Stimulated activated CD4-positive, alpha-beta T cell treated with anti-CD3 and anti-CD28 coated beads, TNF-alpha, amount 100 ng/mL, for 24 hours (primary cell): Measurements from ENCODE around the gene SCGB1D4.
"Not testable (repeated sequence)": the region's sequence is repeated elsewhere in the genome, so short reads cannot be mapped to it uniquely, and the experiment has no call there.

Experiments used
- DNase-seq, 3 experiments: peaks; one replicate each; pipeline ENCODE4 v3.0.0-alpha.2; 2020; ENCODE audit warnings: low read depth in 3 of 3

SCGB1D4 gene

GRCh38 chr11:62298975-62299374 is at the start of gene SCGB1D4:
Gene SCGB1D4, minus strand, starts transcription at chr11:62299075. Its CDS starts 65 bp downstream, at chr11:62299010.
- DNase-seq, result no peak

GRCh38 chr11:62345861-62346260 is 47.0 kb upstream of the SCGB1D4 start:
- DNase-seq, result no peak

GRCh38 chr11:62344210-62344609 is 45.3 kb upstream of the SCGB1D4 start:
- no peak for DNase-seq

GRCh38 chr11:62343646-62344190 is 44.8 kb upstream of the SCGB1D4 start:
- not testable (repeated sequence) for DNase-seq

- no peak for DNase-seq
Measured at GRCh38 chr11:62341588-62341987, 42.7 kb upstream of the SCGB1D4 start.

GRCh38 chr11:62340269-62340901 is 41.5 kb upstream of the SCGB1D4 start:
- DNase-seq, result peak; percentile 12 to 51 (median 25)

- DNase-seq, result no peak
Measured at GRCh38 chr11:62338218-62338617, 39.3 kb upstream of the SCGB1D4 start.

- DNase-seq, result peak; percentile 43 to 80 (median 52)
Measured at GRCh38 chr11:62337303-62338181, 38.7 kb upstream of the SCGB1D4 start, which contains the start of gene ASRGL1. Gene ASRGL1, plus strand, starts transcription at chr11:62337448. Its CDS starts 530 bp downstream, at chr11:62337978.

- not testable (repeated sequence) for DNase-seq
Measured at GRCh38 chr11:62336949-62337302, 38.1 kb upstream of the SCGB1D4 start.

GRCh38 chr11:62333768-62334167 is 34.9 kb upstream of the SCGB1D4 start:
- DNase-seq, result no peak

GRCh38 chr11:62331264-62331663 is 32.4 kb upstream of the SCGB1D4 start:
- DNase-seq, result not testable (repeated sequence)

GRCh38 chr11:62327541-62327940 is 28.7 kb upstream of the SCGB1D4 start:
- not testable (repeated sequence) for DNase-seq

- not testable (repeated sequence) for DNase-seq
Measured at GRCh38 chr11:62326719-62327118, 27.8 kb upstream of the SCGB1D4 start.

- not testable (repeated sequence) for DNase-seq
Measured at GRCh38 chr11:62325781-62326180, 26.9 kb upstream of the SCGB1D4 start.

GRCh38 chr11:62324731-62325556 is 26.1 kb upstream of the SCGB1D4 start:
- peak; percentile 11 to 72 (median 30) for DNase-seq

- no peak for DNase-seq
Measured at GRCh38 chr11:62322524-62322923, 23.6 kb upstream of the SCGB1D4 start.

- DNase-seq, result no peak
Measured at GRCh38 chr11:62315431-62315830, 16.6 kb upstream of the SCGB1D4 start.

- no peak for DNase-seq
Measured at GRCh38 chr11:62309991-62310390, 11.1 kb upstream of the SCGB1D4 start.

GRCh38 chr11:62307950-62308349 is 9.1 kb upstream of the SCGB1D4 start:
- DNase-seq, result no peak

- DNase-seq, result no peak
Measured at GRCh38 chr11:62306227-62306626, 7.4 kb upstream of the SCGB1D4 start.

- no peak for DNase-seq
Measured at GRCh38 chr11:62295504-62295903, 3.4 kb downstream of the SCGB1D4 start.

- DNase-seq, result no peak
Measured at GRCh38 chr11:62280452-62280851, 18.4 kb downstream of the SCGB1D4 start.
